Mucosa of stomach (tissue), 1 donor: Measurements from ENCODE around the gene ADAM10.

Experiments used
- H3K27me3 ChIP-seq: one replicate; pipeline ENCODE4 v1.7.0; 2013; ENCODE audit warnings: mild to moderate bottlenecking, low read length; ENCODE audit not compliant: control insufficient read depth, insufficient read depth
- H3K36me3 ChIP-seq: one replicate; pipeline ENCODE4 v1.7.0; 2013; ENCODE audit warnings: low read length; ENCODE audit not compliant: control insufficient read depth, insufficient read depth
- H3K4me1 ChIP-seq: one replicate; pipeline ENCODE4 v1.7.0; 2013; ENCODE audit warnings: mild to moderate bottlenecking, low read length; ENCODE audit not compliant: control insufficient read depth, insufficient read depth
- H3K4me3 ChIP-seq: one replicate; pipeline ENCODE4 v1.7.0; 2013; ENCODE audit warnings: low read length
- H3K9ac ChIP-seq: one replicate; pipeline ENCODE4 v1.7.0; 2013; ENCODE audit warnings: mild to moderate bottlenecking, low read length, moderate library complexity
- H3K9me3 ChIP-seq: one replicate; pipeline ENCODE4 v1.7.0; 2013; ENCODE audit warnings: mild to moderate bottlenecking, low read length, moderate library complexity; ENCODE audit not compliant: control insufficient read depth
- donor health status: Pancreatic carcinoma.

Gene ADAM10

DNA sequence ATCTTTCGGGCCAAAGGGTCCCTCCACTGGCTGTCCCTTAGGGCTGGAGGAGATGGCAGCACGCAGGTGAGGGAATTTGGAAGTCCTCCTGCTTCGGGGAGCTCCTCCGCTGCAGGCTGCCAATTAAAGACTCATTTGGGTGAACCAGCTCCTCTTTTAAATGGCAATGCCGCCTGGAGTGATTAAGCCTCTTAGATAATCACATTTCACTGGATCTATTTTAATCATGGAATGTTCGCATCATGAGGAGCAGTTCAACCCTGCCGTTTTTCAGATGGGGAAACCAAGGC is 199.8 kb downstream of the ADAM10 start:
- Histone ChIP-seq H3K4me1 (no peaks in the 10 kb centered on the region), H3K36me3 (no peaks in the 10 kb centered on the region), H3K9ac (no peak overlapping the region), H3K9me3 (no peaks in the 10 kb centered on the region), H3K4me3 (no peak overlapping the region), H3K27me3 (no peaks in the 10 kb centered on the region)

DNA sequence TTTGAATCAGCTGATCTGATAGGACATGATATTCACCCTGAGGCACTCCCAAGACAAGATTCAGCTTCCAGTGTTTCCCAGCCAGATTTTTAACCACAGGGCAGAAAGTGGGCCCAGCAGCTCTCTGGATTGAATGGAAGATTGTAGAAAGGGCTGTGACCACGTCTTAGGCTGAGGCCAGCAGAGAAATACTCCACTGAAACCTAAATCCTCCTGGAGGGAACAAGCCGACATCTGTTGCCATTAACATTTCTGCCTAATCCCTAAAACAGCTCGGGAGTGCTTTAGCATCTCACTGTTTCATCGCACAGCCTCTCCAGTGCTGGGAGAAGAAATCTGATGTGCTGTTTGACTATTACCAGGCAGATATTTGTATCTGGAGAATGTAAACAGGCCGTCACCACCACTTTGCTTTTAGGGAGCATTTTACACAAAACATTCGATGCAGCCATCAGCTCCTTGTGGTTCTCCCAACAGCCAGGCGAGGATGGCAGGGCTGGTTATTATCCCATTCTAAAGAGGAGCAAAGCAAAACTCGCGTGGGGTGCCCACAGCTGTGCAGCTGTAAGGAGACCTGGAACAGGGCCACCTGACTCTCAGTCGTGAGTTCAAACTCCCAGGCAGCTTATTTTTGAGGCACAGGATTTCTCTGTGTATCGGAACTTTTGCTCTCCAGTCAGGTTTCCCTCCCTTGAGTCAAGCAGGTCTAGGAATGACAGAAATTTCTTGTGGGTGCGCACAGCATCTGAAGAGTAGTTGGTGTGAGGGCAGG is 200.3 kb downstream of the ADAM10 start:
- no peaks in the 10 kb centered on the region for H3K36me3 ChIP-seq
- no peaks in the 10 kb centered on the region for H3K4me1 ChIP-seq
- H3K9ac ChIP-seq, result no peak overlapping the region
- H3K27me3 ChIP-seq, result no peaks in the 10 kb centered on the region
- no peak overlapping the region for H3K4me3 ChIP-seq
- no peaks in the 10 kb centered on the region for H3K9me3 ChIP-seq

DNA sequence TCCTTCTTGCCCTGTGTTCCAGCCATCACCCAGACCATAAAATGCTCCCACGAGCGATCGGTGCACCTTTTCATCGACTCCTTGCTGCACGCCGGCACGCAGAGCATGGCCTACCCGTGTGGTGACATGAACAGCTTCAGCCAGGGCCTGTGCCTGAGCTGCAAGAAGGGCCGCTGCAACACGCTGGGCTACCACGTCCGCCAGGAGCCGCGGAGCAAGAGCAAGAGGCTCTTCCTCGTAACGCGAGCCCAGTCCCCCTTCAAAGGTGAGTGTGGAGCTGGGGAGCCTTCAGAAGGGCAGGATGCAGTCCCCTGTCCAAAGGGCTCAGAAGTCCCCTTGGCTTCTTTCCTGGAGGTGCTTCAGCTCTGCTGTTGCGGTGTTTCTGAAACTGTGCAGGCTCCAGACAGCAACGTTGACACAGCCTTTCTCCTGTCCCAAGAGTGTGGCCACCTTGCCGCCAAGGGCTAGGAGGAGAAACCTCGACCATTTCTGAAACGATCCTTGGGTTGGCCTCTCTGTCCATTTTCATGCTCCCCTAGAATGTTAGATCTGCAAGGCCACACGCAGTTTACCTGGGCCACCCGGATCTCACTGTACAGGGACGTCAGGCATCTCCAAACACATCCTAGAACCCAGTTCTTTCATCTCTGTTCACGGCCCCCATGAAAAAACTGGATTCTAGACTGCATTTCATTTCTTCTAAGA is 201.0 kb downstream of the ADAM10 start:
- Histone ChIP-seq H3K9ac (no peak overlapping the region), H3K4me1 (no peaks in the 10 kb centered on the region), H3K36me3 (no peaks in the 10 kb centered on the region), H3K27me3 (no peaks in the 10 kb centered on the region), H3K4me3 (no peak overlapping the region), H3K9me3 (no peaks in the 10 kb centered on the region)

DNA sequence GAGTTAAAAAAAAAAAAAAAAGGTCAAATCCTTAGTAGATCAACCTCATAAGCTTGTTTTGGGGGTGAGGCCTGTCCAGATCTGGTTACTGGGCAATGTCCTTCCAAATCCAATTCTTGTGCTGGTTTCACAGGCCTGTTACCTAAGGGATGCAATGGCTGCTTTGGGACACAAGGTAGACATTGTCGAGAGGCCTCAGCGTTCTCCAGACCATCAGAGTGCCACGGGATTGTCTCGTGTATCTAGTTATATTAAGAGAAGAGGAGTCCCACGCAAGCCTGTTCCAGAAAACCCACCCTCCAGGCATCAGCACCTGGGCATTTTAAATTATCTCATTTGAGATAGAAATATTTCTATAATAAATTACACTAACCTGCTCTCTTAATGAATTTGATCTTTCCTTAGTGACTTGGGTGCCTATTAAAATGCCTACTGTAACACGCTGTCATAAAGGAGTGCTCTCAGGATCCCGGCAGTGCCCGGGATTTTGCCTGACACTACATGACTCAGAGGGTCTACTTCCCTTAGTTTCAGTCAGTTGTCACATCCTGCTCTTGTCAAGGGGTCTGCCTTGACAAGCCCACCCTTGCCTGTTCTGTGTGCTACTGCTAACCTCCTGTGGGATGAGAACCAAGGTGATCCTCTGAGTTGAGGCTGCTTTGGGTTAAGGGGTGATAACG is 201.7 kb downstream of the ADAM10 start:
- no peaks in the 10 kb centered on the region for H3K9me3 ChIP-seq
- H3K9ac ChIP-seq, result no peak overlapping the region
- H3K4me1 ChIP-seq, result no peaks in the 10 kb centered on the region
- H3K36me3 ChIP-seq, result no peaks in the 10 kb centered on the region
- H3K27me3 ChIP-seq, result no peaks in the 10 kb centered on the region
- no peak overlapping the region for H3K4me3 ChIP-seq

DNA sequence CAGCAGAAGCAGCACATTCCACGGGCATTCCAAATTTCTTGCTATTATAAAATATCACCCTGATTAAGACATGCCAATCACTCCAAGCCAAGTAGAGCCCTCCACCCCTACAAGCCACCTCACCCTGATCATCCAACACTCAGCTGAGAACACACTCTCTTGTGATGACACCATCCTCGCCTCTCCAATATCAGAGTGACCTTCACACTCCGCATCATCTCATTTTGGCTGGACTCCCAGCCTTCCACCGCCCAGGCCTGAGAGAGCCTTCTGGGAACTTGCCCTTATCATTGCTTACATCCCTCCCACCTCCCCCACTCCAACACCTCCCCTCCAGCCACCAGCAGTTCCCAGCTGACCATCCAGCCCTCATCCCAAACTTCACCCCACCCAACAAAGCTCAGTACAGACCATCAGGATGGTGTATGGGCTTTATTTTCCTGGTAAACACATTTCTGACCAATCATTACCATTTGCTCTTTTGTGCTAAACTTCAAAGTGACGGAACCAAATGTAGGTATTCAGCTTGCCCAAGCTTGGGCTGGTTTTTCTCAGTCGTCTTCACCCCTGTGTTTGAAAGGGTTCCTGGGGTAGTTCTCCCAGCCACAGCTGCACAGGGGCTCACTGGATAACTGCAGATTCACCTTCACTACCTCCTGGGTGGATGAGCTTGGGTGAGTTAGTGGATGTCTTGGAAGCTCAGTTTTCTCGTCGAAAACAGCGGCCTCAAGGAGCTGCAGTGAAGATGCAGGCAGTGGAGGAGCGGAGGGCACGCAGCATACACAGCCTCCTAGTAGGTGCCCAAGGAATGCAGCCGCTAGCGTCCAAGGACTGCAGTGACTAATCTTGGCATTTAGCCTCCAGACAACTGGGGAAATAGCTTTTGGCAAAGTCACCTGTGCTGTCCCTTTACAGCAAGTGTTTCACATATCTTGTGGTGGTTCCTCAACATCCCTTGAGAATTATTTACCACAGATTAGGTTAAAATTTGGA is 202.6 kb downstream of the ADAM10 start:
- no peaks in the 10 kb centered on the region for H3K27me3 ChIP-seq
- H3K36me3 ChIP-seq, result no peaks in the 10 kb centered on the region
- H3K9ac ChIP-seq, result no peak overlapping the region
- no peaks in the 10 kb centered on the region for H3K9me3 ChIP-seq
- H3K4me3 ChIP-seq, result no peak overlapping the region
- H3K4me1 ChIP-seq, result no peaks in the 10 kb centered on the region

DNA sequence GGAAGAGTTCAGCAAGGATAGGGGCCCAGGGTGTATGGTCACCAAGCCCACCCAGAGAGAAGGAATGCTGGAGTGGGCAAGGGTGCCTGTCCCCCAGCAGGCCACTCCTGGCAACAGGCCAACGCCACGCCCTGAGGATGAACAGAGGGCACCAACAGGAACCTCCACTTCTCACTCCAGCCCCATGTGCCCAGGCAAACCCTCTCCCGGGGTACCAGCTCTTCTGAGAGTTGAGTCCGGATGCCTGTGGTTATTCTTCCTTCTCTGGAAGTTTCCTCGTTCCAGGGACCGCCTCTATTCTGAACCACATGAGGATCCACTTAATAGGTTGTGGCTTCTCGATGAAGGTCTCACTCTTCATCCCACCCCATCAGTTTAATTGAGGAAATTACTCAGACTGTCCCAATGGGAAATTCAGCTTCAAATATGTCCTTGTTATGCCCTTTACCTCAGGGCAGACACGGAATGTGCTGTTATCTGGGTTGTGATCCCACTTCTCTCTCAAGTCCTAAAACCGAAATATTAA is 203.4 kb downstream of the ADAM10 start:
- H3K9me3 ChIP-seq, result no peaks in the 10 kb centered on the region
- H3K36me3 ChIP-seq, result no peaks in the 10 kb centered on the region
- H3K4me3 ChIP-seq, result no peak overlapping the region
- no peak overlapping the region for H3K9ac ChIP-seq
- H3K27me3 ChIP-seq, result no peaks in the 10 kb centered on the region
- H3K4me1 ChIP-seq, result no peaks in the 10 kb centered on the region

DNA sequence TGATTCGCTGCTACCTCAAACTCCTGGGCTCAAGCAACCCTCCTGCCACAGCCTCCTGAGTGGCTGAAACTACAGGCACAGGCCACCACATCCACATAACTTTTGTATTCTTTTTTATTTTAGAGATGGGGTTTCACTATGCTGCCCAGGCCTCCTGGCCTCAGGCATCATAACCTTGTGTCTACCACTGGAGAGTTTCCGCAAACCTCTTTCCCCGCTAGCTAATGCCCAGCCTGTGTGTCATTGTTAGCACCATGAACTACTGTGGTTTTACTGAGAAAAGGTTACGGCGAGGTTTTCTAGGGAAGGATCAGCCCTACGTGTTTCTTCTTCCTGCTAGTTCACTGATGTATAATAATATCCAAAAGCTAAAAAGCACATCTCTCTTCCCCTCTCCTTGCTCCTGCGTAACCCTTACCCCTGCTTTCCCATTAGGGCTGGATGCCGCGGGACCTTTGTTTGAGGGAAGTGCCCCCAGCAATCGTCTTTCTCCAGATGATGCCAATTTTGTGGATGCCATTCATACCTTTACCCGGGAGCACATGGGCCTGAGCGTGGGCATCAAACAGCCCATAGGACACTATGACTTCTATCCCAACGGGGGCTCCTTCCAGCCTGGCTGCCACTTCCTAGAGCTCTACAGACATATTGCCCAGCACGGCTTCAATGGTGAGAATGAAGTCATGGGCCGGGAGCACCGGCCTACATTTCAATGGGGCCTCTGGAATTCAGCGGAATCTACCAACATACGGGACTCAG is 204.0 kb downstream of the ADAM10 start:
- Histone ChIP-seq H3K36me3 (no peaks in the 10 kb centered on the region), H3K9me3 (no peaks in the 10 kb centered on the region), H3K4me1 (no peaks in the 10 kb centered on the region), H3K27me3 (no peaks in the 10 kb centered on the region), H3K4me3 (no peak overlapping the region), H3K9ac (no peak overlapping the region)

DNA sequence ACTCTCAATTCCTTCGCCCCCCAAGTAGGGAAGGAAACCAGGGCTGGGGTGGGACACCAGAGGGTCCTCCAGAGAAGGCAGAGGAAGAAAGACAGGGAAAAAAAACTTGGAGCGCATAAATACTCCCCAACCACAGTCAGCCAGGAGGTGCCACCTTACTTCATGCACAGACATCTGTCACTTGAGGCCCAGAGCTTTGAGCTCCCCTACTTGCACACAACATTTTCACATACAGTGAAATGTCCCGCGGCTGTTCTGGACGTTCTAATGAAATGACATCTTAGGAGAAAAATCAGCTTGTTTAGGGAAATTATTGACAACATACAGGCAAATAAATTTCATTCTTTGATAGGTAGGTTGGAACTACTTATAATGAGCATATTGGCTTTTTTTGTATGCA is 204.8 kb downstream of the ADAM10 start:
- Histone ChIP-seq H3K4me3 (no peak overlapping the region), H3K36me3 (no peaks in the 10 kb centered on the region), H3K27me3 (no peaks in the 10 kb centered on the region), H3K4me1 (no peaks in the 10 kb centered on the region), H3K9me3 (no peaks in the 10 kb centered on the region), H3K9ac (no peak overlapping the region)

DNA sequence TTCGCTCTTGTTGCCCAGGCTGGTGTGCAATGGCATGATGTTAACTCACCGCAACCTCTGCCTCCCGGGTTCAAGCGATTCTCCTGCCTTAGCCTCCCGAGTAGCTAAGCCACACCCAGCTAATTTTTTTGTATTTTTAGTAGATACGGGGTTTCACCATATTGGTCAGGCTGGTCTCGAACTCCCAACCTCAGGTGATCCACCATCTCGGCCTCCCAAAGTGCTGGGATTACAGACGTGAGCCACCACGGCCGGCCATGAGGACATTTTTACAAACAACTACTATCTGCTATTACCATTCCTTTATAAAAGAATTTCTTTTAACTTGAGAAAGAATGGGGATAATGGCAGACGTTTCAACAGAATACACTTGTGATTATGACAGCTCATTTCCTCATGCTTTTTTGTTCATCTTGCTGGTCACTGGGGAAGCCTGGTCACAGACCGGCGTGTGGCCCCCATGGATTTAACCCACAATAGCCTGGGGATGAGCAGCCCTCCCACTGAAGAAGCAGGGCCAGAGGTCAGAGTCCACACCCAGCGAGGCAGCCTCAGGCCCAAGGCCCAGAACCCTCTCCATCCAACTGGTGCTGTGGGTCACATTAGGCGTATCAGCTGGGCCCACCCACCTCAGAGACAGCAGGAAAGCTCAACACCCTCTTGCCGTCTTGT is 205.7 kb downstream of the ADAM10 start:
- H3K4me1 ChIP-seq, result no peaks in the 10 kb centered on the region
- H3K9me3 ChIP-seq, result no peaks in the 10 kb centered on the region
- H3K4me3 ChIP-seq, result no peak overlapping the region
- H3K36me3 ChIP-seq, result no peaks in the 10 kb centered on the region
- H3K9ac ChIP-seq, result no peak overlapping the region
- H3K27me3 ChIP-seq, result no peaks in the 10 kb centered on the region

DNA sequence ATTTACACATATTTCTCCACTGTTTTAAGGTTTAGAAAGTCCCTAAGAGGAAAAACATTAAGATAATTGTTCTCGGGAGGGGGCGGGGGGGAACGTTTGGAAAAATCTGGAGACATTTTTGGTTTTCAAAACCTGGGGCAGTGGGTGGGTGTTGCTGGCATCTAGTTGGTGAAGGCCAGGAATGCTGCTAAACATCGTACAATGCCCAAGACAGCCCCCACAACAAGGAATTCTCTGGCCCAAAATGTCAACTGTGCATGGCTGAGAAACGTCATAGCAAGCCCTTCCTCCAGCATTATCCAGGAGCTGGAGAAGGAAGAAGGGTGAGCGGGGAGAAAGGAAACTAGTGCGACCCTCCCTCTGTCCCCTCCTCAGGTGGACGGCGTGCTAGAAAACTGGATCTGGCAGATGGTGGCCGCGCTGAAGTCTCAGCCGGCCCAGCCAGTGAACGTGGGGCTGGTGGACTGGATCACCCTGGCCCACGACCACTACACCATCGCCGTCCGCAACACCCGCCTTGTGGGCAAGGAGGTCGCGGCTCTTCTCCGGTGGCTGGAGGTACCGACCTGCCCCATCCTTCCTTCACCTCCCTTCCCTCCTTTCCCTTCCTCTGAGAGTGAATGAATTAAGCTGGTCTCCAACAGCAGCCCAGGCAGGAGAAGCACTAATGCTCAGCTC is 208.0 kb downstream of the ADAM10 start:
- no peaks in the 10 kb centered on the region for H3K27me3 ChIP-seq
- no peak overlapping the region for H3K9ac ChIP-seq
- H3K4me3 ChIP-seq, result no peak overlapping the region
- H3K9me3 ChIP-seq, result no peaks in the 10 kb centered on the region
- H3K4me1 ChIP-seq, result no peaks in the 10 kb centered on the region
- H3K36me3 ChIP-seq, result no peaks in the 10 kb centered on the region
